Subcutaneous adipose tissue (tissue), 4 donors: ENCODE results near the gene CPN2. TPM values are rescaled to one million over a fixed set of nuclear protein-coding genes. Genes with fewer than 3 reads are reported as not detected.

Experiments used
- CTCF ChIP-seq: fragments of 450-650 bp; IDR thresholded peaks from one replicate; pipeline ENCODE4 v1.5.1; 2016; ENCODE audit warnings: low read depth, mild to moderate bottlenecking, control low read depth, antibody characterized with exemption, moderate library complexity
- total RNA-seq, 4 donors: library from RNA; depleted of rRNA; stranded (reverse); fragments of >200 nt; gene quantifications; one replicate each; pipeline ENCODE4 v1.1.0, GENCODE V29; 2016

The CPN2 gene
- total RNA-seq, 4 donors from 2014 or later = 0.38 to 0.44 TPM; not detected in 2

GRCh38 chr3:194381460-194381875, 30.3 kb upstream of the CPN2 start:
- no peak for TF ChIP-seq CTCF

- no peak for TF ChIP-seq CTCF
These were observed 29.2 kb upstream of the CPN2 start for GRCh38 chr3:194380326-194380725.

- no peak for TF ChIP-seq CTCF
These were observed 28.5 kb upstream of the CPN2 start for GRCh38 chr3:194379651-194380050.

- TF ChIP-seq CTCF = no peak
These were observed 28.1 kb upstream of the CPN2 start for GRCh38 chr3:194379231-194379630.

GRCh38 chr3:194377708-194378107, 26.6 kb upstream of the CPN2 start:
- TF ChIP-seq CTCF = no peak

- TF ChIP-seq CTCF = no peak
These were observed 25.1 kb upstream of the CPN2 start for GRCh38 chr3:194376241-194376560.

GRCh38 chr3:194375473-194376240, 24.5 kb upstream of the CPN2 start:
- no peak for TF ChIP-seq CTCF
